ENCODE data around the gene EHD3.

Gene EHD3

DNA sequence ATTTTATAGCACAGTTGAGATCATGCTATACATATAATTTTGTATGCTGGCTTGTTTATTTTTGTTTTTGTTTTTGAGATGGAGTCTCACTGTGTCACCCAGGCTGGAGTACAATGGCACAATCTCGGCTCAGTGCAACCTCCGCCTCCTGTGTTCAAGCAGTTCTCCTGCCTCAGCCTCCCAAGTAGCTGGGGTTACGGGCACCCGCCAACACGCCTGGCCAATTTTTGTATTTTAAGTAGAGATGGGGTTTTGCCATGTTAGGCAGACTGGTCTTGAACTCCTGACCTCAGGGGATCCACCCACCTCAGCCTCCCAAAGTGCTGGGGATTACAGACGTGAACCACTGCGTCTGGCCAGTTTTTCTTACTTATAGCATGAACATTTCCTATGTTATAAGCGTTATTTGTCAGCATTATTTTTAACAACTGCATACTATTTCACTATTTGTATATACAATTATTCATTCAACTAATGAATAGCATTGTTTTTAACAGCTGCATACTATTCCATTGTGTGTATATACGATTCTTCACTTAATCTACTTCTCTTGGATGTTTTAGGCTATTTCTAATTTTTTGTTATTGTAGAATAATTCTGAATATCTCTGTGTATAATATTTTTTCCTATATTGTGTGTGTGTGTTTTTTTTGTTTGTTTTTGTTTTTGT lies 3.5 kb downstream of the EHD3 start:
- DNase-seq: no peak

DNA sequence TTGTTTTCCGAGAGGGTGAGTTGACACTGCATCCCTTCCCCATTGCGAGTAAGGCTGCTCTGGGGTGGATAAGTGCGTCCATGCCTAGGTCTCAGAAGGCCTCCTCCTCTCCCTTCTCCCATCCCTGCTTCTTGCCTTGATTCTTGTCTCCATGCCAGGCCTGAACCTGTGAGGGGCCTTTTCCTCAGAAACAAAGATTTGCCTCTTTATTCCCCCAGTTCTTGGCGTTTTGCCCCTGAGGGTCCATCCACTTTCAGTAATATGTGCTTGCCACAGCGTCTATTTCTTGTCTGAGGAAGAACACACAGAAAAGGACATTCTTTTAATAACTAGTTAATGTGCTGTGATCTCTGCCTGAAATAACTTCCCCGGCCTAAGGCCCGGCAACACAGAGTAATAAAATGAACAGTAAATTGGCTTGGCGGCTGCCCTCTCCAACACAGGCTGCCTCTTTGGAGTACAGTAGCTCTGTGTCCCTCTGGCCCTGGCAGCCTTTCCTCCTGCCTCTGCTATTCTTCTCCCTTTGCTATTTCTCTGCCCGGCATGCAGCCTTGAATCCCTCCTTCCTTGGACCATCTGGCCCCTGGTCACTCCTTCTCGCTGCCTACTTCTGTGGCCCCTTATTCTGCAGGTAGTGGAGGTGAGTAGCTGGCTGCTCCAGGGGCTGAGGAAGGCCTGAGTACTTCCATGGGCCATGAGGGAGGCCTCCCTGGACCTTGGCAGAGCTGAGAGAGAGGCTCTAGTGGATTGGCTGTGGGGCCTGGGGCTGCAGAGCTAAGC lies 4.4 kb downstream of the EHD3 start:
- DNase-seq: peak; percentile 41 to 73

DNA sequence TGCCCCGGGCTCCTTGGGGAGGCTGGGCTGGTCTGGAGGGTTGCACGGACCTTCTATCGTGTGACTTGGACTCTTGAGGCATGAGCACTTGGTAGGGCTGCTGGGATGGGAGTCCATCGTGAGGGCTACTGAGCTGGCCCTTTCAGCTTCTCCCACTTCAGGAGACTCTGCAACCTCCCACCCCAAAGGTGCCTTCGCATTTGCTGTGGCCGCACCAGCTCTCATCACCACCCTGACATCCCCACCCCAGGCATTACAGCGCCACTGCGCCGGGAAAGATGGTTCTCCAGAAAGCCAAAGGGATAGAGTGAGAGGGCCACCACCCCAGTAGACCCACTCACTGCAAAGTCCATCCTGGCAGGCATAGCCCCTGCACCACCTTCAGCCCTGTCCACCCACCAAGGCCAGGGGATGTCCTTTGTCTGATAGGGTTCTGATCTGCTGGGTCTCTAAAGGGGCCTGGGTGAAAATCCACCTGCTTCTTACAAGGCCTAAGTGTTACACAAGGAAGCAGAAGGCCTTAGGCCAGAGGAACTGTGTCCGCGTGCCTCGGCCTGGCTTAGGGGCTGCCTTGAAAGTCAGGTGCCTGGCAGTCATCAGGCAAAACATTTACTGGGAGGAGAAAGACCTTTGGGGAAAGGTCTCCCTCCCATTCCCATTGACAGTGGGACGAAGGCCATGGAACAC lies 5.1 kb downstream of the EHD3 start:
- no peak for DNase-seq

DNA sequence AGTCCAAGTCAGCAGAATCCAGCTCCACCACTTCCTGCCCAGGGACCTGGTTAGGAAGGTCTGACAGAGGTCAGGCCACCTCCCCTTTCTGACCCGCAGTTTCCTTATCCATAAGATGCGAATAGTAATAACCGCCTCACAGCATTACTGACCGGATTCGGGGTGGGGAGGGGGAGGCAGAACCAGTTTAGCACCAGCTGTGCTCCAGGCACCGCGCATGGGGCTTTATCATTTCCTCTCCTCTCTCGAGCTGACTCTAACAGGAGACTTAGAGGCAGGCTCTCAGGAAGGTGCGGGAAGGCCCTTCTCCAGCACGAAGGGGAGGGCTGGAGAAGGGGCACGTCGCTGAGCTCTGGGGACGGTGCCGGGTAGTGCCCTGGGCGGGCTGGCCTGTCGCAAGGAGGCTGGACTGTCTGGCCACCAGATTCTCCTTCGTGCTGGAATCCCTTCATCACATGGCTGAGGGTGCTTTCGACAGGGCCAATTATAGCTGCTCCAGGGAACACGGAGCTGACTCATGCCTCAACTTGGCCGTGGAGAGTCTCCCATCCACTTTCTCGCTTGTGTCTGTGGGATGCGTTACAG lies 5.7 kb downstream of the EHD3 start:
- DNase-seq: peak in 1 of 2 donors; percentile 32

DNA sequence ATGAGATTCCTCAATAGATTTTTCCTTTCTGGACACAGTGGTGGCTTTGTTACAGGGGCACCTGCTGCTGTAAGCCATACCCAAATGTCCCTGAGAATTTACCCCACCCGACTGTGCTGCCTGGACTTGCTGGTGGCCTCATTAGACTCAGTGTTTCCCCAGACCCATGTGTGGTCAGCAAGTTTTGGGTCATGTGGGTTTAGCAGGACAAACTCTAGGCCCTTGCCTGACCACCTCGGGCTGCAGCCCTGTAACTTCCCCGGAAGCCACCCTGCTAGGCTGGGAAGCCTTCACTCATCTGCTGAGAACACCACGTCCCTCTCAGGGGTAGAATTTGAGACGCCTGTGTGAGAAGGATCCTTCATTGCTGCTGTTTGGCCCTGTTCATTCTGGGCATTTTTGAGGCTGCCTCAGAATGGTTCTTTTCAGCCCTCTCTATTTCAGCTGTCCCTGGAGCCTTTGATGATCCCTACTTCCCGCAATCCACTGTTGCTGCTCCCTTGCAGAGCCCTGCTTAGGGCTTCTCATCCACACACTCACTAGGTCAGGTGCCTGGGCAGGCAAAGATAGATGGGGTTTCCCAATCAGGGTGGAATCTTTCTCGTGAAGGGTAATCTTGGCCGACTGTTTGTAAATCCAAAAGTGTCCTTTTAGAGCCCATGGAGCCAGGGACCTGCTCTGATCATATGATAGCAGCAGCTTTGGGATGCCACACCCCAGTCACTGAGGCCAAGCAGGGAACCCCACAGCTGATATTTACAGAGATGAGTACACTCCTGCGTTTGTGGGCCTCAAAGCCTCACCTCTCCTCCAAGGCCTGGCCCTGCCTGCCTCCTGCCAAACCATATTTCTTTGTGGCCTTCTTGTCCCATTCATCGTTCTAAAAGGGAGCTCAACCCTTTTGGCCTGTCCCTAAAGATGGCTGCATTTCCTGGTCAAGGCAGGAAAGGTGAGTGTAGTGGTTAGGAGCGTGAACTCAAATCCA lies 6.7 kb downstream of the EHD3 start:
- no peak for DNase-seq

DNA sequence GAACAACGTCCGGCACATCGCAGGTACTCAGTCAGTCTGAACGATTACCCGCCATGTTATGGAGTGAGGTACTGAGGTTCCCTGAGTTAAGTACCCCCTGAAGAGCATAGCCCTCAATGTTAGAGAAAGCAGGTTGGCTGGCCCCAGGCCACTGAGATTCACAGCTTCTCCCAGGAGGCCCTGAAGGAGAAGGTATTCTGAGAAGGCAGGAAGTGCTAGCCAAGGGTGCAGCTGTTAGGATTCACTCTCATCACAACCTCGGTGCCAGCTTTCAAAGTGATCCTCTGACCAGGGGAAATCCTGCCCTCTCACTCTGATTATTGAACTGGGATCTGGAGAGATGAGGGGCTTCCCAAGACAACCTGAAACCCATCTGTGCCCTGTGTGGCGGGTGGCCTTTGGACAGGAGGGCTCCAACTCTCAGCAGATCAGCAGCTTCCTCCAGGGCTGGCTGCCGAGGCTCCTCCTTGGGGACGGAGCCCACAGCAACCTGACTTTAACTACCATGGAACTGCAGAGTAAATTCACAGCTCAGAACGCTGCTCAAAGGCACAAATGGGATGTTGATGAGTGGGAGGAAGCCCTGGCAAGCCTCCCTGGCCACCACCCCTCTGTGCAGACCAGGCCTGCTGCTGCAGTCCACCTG lies 7.8 kb downstream of the EHD3 start:
- peak in 1 of 2 donors; percentile 18 for DNase-seq

DNA sequence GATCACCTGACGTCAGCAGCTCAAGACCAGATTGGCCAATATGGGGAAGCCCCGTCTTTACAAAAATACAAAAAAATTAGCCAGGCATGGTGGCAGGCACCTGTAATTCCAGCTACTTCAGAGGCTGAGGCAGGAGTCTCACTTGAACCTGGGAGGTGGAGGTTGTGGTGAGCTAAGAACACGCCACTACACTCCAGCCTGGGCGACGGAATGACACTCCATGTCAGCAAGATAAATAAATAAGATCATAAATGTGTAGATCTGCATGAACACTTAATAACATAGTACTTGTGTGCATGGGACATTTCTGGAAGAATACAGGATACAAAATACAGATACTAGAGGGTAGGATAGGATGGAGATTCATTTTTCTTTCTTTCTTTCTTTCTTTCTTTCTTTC lies 9.1 kb downstream of the EHD3 start:
- no peak for DNase-seq

DNA sequence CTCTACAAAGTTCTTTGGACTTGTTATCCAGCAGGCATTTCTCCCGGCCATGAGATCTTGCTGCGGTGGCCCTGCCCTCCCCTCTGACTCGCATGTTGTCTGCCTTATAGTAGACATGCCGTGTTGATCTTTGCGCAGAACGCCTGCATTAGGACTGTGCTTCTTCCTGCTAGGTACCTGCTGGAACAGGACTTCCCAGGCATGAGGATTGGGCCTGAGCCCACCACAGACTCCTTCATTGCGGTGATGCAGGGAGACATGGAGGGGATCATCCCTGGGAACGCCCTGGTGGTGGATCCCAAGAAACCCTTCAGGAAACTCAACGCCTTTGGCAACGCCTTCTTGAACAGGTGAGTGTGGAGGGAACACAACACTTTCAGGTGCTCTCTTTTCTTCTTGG lies 10.1 kb downstream of the EHD3 start:
- no peak for DNase-seq

DNA sequence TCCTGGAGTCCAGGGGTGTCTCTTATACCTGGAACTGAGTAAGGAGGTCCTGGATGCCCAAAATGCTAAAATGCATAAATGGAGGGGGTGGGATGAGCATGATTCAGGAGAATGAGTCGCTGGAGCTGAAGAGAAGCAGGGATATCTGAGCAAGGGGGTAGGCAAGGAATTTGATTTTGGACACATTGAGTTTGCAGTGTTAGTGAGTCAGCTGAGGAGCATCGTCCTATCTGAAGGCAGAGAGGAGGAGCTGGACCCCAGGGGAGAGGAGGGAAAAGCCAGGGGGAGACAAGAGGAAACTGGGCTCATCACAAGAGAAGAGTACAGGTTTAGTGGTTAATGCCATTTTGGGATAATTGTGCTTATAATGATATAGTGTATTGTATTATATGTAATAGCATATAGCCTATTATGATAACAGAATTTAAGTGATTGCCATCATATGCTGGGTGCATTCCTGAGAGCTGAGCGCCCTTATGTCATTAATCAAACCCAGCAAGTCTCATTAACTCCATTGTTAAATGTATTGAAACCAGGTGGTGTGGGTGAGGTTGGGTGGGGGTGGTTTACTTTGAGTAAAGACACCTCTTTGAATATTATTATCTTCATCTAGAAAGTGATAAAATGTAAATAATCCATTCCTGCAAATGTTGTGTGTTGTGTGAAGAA lies 12.4 kb downstream of the EHD3 start:
- DNase-seq: no peak

DNA sequence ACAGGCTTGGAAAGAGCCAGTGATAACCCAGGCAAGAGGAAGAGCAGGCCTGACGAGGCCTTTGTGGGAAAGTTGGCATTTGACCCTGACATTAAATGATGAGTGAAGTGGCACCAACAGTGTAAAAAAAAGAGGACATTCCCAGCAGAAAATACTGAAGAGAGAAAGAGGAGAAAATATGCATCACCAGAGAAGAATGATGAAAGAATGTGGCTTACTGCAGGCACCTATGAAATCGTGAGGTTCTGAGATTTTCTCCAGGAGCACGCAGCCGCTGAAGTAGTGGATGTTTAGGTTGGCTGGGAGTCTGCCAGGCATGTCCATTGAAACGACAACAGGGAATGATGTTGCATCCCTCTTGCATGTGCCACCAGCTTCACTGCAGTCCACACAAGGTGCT lies 13.8 kb downstream of the EHD3 start:
- no peak for DNase-seq

DNA sequence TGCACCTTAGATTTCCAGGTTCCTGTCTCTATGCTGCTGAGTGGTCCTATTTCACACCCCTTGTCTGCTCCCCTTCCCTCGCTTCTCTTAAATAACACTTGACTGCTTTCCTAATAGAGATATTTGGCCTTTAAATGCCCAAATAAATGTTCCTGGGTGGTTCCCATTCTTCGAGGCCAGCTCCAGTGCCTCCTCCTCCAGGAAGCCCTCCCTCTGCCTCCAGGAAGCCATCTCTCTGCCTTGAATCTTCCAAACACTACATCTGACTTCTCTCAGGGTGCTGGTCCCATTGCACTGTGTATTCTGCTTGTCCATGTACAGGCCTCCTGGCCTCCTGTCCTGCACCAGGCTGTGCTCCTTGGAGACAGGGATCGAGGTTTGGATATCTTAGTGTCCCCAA lies 14.2 kb downstream of the EHD3 start:
- no peak for DNase-seq

DNA sequence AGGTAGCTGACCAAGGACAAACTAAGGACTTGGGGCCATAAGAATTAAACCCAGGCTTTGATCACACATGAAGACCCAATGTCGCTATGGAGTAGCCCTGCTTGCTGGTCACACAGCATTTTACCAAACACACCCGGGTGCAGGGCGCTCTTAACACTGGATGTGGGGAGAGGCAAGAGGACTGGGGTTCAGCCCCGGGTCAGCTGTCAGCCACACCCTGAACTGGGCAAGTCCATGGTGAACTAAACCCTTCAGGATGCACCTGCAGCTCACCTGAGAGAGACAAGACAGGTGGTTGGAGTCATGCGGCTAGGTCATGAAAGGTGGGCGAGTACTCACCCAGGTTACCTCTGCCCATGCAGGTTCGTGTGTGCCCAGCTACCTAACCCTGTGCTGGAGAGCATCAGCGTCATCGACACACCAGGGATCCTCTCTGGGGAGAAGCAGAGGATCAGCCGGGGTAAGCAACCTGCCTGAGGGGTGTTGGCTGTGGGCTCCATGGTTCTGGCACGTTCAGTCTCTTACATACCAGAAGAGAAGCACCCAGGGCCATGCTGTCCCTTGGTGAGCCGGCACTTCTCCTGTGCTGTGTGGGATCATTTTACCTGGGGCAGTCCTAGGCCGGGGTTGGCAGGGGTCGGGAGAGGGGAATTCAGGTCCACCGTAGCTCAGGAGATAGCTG lies 15.2 kb downstream of the EHD3 start:
- DNase-seq: no peak

DNA sequence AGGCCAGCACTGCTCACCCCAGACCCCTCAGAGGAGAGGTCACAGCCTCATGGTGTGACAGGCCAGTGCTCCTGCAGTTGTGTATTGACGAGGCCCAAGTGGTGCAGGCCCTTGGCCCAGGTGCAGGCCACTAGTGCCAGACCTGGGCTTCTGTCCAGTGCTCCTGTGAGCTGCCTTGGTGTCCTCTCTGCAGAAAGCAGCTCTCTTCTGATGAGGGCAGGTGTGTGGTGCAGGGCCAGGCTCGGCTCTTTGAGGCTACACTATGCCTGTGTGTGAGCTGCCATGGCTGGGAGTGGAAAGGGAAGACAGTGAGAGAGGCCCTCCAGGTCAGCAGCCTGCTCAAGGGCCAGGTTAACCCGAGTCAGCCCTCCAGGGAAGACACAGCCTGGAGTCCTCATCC lies 17.1 kb downstream of the EHD3 start:
- DNase-seq: no peak

DNA sequence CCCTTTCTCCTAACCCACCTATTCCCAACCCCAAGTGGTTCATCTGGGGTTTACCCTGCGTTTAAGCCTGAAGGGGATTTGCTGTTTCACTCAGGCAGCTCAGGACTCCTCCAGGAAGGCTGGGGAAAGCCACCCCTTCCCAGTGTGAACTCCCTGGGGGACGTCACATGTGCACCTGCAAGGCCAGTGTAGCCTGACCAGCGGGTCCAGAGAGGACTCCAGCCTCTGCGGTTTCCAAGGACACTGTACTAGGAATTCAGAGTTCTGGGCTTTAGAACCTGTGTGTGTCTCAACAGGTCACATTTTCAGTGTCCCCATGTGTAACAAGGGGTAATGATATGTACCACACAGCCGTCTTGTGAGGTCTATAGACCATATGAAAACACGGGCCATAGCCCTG lies 17.9 kb downstream of the EHD3 start:
- no peak for DNase-seq

DNA sequence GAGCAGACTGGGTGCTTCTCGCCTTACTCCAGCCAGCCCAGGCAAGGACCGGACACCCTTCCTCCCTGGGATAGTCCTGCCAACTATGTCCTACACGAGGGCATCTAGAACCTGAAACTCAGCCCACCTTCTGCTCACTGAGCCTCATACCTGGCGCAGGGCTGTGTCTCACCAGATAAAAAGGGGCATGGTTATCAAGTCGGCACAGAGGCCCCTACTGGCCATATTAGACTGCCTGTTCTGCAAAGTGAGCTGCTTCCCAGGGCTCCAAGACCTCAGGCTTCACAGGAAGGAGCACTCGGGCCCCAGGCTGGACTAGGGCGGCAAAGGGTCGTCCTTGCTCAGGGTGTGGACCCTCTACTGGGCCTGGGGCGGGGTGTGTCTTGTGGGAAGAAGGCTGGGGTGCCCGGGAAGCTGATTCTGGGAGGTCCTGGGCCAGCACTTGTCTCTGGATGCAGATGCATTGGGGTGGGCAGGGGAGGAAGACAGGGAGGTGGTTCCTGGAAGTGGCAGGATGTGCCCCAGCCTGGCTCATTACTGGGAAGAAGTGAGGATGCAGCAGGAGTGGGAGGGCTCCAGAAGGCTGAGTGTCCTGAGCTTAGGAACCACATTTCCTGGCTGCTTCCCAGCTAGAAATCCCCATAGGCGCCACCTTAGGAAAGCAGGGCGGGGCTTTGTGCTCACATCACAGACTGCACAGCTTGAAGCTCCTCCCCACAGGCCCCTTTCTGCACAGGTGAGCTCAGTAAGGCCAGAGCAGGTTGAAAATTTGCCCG lies 19.6 kb downstream of the EHD3 start:
- DNase-seq: no peak

DNA sequence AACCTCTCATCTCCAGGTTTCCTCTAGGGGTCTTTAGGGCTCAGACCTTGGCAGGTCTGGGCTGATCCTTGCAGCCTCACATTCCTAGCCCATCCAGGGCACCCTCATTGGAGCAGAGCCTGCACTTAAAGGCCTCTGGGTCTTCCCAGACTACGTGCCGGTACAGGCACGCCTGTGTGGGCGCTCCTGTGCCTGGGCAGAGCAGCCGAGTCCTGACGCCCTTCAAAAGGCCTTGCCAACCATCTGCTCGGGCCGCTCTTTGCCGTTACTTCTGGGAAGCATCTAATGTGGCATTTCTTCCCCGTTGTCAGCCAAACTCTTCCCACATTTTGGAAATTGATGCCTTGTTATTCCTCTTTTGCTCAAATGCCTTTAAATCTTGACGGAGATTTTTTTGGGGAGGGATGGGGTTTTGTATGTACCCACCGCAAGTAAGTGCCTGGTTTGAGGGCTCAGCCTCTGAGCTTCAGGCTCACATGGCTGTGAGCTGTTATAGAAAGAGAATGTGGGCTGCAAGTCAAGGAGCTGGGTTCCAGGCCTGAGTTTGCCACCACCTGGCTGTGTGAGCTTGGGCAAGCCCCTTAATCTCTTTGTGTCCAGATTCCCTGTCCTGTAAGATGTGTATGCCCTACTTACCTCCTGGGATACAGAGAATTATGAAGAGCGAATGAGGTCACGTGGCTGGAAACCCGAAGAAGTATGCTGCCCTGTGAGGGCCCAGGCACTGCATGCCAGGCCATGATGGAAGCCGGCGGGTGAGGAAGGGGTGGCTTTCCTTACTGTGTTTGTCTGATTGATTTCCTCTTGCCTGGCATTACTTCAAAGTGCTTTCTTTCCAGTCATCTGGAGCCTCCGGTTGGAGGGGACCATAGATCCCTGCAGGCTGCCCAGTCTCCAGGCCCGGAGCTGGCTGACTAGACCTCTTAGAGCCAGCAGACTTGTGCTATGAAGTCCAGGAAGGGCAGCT lies 20.6 kb downstream of the EHD3 start:
- DNase-seq: no peak

DNA sequence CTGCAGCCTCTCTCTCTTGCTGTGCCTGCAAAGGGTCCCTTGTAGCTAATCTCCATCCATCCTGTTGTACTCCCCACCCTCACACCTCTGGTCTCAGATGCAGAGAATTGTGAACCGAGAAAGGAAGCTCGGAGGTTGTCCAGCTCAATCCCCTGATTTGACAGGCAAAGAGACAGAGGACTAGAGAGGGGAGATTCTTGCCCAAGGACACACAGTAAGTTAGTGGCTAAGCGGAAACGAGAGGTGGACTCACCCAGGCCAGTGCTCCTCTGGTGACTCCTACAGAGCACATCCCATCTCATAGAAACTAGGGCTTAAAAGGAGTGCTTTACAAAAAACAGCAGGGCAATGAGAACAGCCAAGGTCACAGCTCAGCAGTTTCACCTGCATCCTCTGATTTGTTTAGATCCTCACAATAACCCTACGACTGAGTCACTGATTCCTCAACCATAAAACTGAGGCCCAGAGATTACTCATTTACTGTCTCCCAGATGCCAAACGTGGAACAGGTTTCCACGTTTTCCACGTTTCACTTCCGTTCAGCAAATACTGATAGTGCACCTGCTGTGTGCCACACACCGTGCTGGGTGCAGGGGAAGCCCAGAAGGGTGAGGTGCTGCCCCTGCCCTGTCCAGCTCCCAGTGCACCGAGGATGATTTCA lies 22.1 kb downstream of the EHD3 start:
- DNase-seq: no peak

Measured in hippocampal formation (tissue), 2 donors.